Measurements from ENCODE around the gene BTBD7. TPM values are rescaled to one million over a fixed set of nuclear protein-coding genes. Genes with fewer than 3 reads are reported as not detected.

Gene BTBD7
- total and polyA plus RNA-seq, 2 donors (not counting 1 experiment from before 2014, with no cell fraction given) = 8.1 to 48.6 TPM

DNA sequence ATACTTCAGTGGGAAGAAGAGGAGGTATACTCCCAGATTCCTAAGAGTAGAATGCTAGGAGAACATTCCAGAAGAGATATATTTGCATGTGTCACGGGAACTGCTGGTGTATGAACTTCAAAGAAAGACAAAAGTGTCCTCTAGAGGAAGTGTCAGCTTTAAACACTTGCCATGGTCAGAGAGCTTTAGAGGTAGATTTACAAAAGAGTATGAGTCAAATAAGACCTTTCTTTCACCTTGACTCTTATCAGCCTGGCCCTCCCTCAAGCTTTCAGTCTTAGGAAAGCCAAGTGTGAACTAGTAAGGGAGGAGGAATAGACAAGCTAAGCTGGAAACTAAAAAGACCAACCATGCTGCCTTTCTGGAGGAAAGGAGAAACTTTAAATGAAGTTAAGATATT, 48.8 kb upstream of the BTBD7 start:
- H3K9ac ChIP-seq (ENCODE audit: low read length) = no peak overlapping the region
- H3K9me3 ChIP-seq (ENCODE audit: control extremely low read depth in 1 of 3, control insufficient read depth in 2 of 3, insufficient read depth in 1 of 3, low read length in 2 of 3) = peaks cover 0 to 1% (median 0%) of the 10 kb centered on the region in 3 donors
- WGBS (ENCODE audit: insufficient coverage) = no CpG with 5 or more reads among the region's 1 CpG
- H3K27ac Mint-ChIP-seq = no peak overlapping the region
- no peak overlapping the region for H2AFZ ChIP-seq (ENCODE audit: insufficient read depth, low read depth, low read length, poor library complexity, severe bottlenecking)
- peaks cover 6% of the 10 kb centered on the region for H3K9me3 Mint-ChIP-seq (ENCODE audit: insufficient read depth)
- peaks cover 17% of the 10 kb centered on the region for H3K4me1 Mint-ChIP-seq
- H3K27me3 Mint-ChIP-seq = no peaks in the 10 kb centered on the region
- H3K79me2 ChIP-seq (ENCODE audit: control insufficient read depth, insufficient read depth, low read length) = no peaks in the 10 kb centered on the region
- H3K4me3 Mint-ChIP-seq = no peak overlapping the region
- no peaks in the 10 kb centered on the region for H3K27me3 ChIP-seq (replicated peaks in 1 of 4; ENCODE audit: control extremely low read depth in 1 of 4, control insufficient read depth in 3 of 4, insufficient read depth in 4 of 4, low read length in 3 of 4)
- no peaks in the 10 kb centered on the region for H4K20me1 ChIP-seq (ENCODE audit: control insufficient read depth, insufficient read depth, low read length, poor library complexity, severe bottlenecking)
- no peak overlapping the region for H3K4me2 ChIP-seq (replicated peaks; ENCODE audit: low read depth, low read length, poor library complexity, severe bottlenecking)
- peaks cover 0 to 3% of the 10 kb centered on the region in 2 donors for H3K4me1 ChIP-seq (ENCODE audit: control insufficient read depth in 2 of 2, insufficient read depth in 2 of 2, low read length in 2 of 2)
- DNase-seq = no peak
- CTCF ChIA-PET = interaction anchor here (0.8 kb wide), 1 partner anchor 350 kb away, joined by 3 read pairs; no protein-coding TSS in a partner anchor
- POLR2A ChIA-PET = no interaction called here
- H3K4me3 ChIP-seq (ENCODE audit: control extremely low read depth in 1 of 5, extremely low read depth in 1 of 5, insufficient read depth in 1 of 5, low read depth in 2 of 5, low read length in 4 of 5) = no peak overlapping the region
- ATAC-seq (ENCODE audit: low read depth) = no peak
- H3K36me3 ChIP-seq (replicated peaks in 1 of 2; ENCODE audit: control extremely low read depth in 1 of 2, control insufficient read depth in 1 of 2, extremely low read depth in 1 of 2, insufficient read depth in 2 of 2, low read length in 1 of 2) = no peaks in the 10 kb centered on the region
- intact Hi-C loops (cut with micrococcal nuclease) = no loop called here
- TF ChIP-seq, protein P1, sequence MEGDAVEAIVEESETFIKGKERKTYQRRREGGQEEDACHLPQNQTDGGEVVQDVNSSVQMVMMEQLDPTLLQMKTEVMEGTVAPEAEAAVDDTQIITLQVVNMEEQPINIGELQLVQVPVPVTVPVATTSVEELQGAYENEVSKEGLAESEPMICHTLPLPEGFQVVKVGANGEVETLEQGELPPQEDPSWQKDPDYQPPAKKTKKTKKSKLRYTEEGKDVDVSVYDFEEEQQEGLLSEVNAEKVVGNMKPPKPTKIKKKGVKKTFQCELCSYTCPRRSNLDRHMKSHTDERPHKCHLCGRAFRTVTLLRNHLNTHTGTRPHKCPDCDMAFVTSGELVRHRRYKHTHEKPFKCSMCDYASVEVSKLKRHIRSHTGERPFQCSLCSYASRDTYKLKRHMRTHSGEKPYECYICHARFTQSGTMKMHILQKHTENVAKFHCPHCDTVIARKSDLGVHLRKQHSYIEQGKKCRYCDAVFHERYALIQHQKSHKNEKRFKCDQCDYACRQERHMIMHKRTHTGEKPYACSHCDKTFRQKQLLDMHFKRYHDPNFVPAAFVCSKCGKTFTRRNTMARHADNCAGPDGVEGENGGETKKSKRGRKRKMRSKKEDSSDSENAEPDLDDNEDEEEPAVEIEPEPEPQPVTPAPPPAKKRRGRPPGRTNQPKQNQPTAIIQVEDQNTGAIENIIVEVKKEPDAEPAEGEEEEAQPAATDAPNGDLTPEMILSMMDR (IDR thresholded peaks at IDR 0.05) = no peak
- no peak for TF ChIP-seq EZH2 (IDR thresholded peaks at IDR 0.05; ENCODE audit: borderline replicate concordance, insufficient read depth, low read depth, low read length, poor library complexity, severe bottlenecking)
- H3K27ac ChIP-seq (ENCODE audit: low read length in 2 of 2) = no peak overlapping the region

DNA sequence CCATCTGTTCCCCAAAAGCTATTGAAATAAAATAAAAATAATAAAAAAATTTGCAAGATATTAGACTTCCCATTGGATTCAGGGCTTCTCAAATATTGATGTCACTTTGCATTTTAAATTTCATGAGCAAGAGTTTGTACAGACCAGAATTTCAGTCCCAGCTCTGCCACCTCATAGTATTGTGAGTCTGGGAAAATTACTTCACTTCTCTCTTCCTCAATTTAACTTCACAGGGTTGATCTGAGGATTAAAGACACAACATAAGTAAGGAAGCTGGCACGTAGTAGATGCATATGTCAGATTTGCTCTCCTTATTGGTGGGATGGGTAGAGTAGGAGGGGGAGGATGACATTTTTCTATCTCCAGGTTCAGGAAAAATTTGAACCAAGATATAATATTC, 47.0 kb upstream of the BTBD7 start:
- H3K27me3 Mint-ChIP-seq = no peaks in the 10 kb centered on the region
- intact Hi-C loops (cut with micrococcal nuclease) = loop anchor here (10.0 kb wide), 1 partner anchor 175 kb away; the partner anchor contains the start of genes GON7 and UBR7
- H3K4me3 ChIP-seq (ENCODE audit: control extremely low read depth in 1 of 5, extremely low read depth in 1 of 5, insufficient read depth in 1 of 5, low read depth in 2 of 5, low read length in 4 of 5) = no peak overlapping the region
- H3K4me3 Mint-ChIP-seq = no peak overlapping the region
- no peak overlapping the region for H3K27ac Mint-ChIP-seq
- H3K4me2 ChIP-seq (replicated peaks; ENCODE audit: low read depth, low read length, poor library complexity, severe bottlenecking) = no peak overlapping the region
- H3K79me2 ChIP-seq (ENCODE audit: control insufficient read depth, insufficient read depth, low read length) = no peaks in the 10 kb centered on the region
- DNase-seq = no peak
- no peak for ATAC-seq (ENCODE audit: low read depth)
- CTCF ChIA-PET = no interaction called here
- H2AFZ ChIP-seq (ENCODE audit: insufficient read depth, low read depth, low read length, poor library complexity, severe bottlenecking) = no peak overlapping the region
- WGBS (ENCODE audit: insufficient coverage) = no CpG with 5 or more reads among the region's 1 CpG
- no peaks in the 10 kb centered on the region for H4K20me1 ChIP-seq (ENCODE audit: control insufficient read depth, insufficient read depth, low read length, poor library complexity, severe bottlenecking)
- H3K9ac ChIP-seq (ENCODE audit: low read length) = no peak overlapping the region
- H3K9me3 ChIP-seq (ENCODE audit: control extremely low read depth in 1 of 3, control insufficient read depth in 2 of 3, insufficient read depth in 1 of 3, low read length in 2 of 3) = peaks cover 0 to 10% (median 1%) of the 10 kb centered on the region in 3 donors
- no peaks in the 10 kb centered on the region for H3K36me3 ChIP-seq (replicated peaks in 1 of 2; ENCODE audit: control extremely low read depth in 1 of 2, control insufficient read depth in 1 of 2, extremely low read depth in 1 of 2, insufficient read depth in 2 of 2, low read length in 1 of 2)
- H3K27ac ChIP-seq (ENCODE audit: low read length in 2 of 2) = no peak overlapping the region
- TF ChIP-seq, protein P1 (IDR thresholded peaks at IDR 0.05) = no peak
- TF ChIP-seq EZH2 (IDR thresholded peaks at IDR 0.05; ENCODE audit: borderline replicate concordance, insufficient read depth, low read depth, low read length, poor library complexity, severe bottlenecking) = no peak
- POLR2A ChIA-PET = no interaction called here
- peaks cover 18 to 20% of the 10 kb centered on the region in 2 donors for H3K4me1 ChIP-seq (ENCODE audit: control insufficient read depth in 2 of 2, insufficient read depth in 2 of 2, low read length in 2 of 2)
- peaks cover 34% of the 10 kb centered on the region for H3K4me1 Mint-ChIP-seq
- H3K9me3 Mint-ChIP-seq (ENCODE audit: insufficient read depth) = peaks cover 6% of the 10 kb centered on the region
- no peaks in the 10 kb centered on the region for H3K27me3 ChIP-seq (replicated peaks in 1 of 4; ENCODE audit: control extremely low read depth in 1 of 4, control insufficient read depth in 3 of 4, insufficient read depth in 4 of 4, low read length in 3 of 4)
